ENCODE measurements around the gene ISOC2.

DNA sequence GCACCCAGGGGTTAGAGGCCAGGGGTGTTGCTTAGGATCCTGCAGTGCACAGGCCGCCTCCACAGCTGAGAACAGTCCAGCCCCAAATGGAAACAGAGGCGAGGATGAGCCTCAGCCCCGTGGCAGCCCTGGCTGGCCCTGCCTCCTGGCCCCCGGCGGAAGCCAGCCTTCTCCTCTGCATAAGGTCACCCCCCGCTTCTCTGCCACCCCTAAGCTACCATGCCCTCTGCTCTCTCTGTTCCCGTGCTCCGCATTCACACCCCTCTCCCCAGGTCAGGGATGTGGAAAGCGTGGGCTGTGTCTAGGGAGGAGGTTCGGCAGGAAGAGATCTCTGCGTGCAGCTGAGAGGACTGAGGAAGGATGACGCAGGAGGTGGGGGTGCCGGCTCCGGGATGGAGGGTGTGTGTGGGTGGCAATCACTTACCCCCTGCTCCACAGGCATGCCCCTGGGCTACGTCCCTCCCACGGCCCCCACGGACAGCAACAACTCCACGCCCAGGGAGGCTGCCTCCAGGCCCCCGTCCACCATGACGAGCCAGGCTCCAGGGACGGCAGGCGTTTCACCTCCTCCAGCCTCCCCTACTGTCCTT lies 32.8 kb upstream of the ISOC2 start:
- TF ChIP-seq CTCF (IDR thresholded peaks at IDR 0.05) (no peak), POLR2A (IDR thresholded peaks at IDR 0.05) (no peak)
